Suppressor macrophage treated with lipopolysaccharide for 1 hour (primary cell): ENCODE measurements around the gene SCYL2.
"Not testable (repeated sequence)": the region's sequence is repeated elsewhere in the genome, so short reads cannot be mapped to it uniquely, and the experiment has no call there.

Source experiments
- DNase-seq, 3 donors: peaks; one replicate each; pipeline ENCODE4 v3.0.0-alpha.2; 2020 to 2022

The SCYL2 gene

GRCh38 chr12:100326208-100326607 lies 59.2 kb downstream of the SCYL2 start:
- DNase-seq: no peak

DNA sequence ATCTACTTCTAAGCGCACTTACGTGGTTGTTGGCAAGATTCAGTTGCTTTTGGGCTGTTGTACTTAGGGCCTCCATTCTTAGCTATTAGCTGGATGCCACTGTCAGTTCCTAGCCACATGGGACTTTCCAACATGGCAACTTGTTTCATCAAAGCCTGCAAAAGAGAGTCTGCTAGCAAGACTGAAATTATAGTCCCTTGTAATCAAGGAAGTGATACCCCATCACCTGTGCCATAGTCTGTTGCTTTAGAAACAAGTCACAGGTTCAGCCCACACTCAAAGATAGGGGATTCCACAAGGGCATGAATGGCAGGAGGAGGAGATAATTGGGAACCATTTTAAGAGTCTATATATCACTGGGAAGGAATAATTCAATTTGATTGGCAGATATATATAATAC lies 62.8 kb downstream of the SCYL2 start:
- no peak for DNase-seq

GRCh38 chr12:100331871-100332270 lies 64.9 kb downstream of the SCYL2 start:
- no peak for DNase-seq

- DNase-seq: no peak
Observed at GRCh38 chr12:100332852-100333251, 65.9 kb downstream of the SCYL2 start.

DNA sequence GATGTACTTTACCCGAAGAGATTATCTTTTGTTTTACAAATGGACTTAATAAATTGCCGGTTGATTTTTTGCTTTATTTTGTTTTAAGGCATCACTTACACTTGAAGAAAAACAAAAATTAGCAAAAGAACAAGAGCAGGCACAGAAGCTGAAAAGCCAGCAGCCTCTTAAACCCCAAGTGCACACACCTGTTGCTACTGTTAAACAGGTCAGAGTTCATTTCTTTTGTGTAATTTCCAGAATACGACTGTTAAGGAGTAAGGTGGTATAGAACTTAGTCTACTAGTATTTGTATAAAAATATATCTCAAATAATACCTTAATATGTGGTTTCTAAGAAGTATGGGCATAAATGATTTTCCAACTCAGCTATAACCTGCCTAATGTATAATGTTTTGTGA lies 70.3 kb downstream of the SCYL2 start:
- DNase-seq: no peak

- DNase-seq: no peak
Observed at GRCh38 chr12:100337727-100338126, 70.8 kb downstream of the SCYL2 start.

DNA sequence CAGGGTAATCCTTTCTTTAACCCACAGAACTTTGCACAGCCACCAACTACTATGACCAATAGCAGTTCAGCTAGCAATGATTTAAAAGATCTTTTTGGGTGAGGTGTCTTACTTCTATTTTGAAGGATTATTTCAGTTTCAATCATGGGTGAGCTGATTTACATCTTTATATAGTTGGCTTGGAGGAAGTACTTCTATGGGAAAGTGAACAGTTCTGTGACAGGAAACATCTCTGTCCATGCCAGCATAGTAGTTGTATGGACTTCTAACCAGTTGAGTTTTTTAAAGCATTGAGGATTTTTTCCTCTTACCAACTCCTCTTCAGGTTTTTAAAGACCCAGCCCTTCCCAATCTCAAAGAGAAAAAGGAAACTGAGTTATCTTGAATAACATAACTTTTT lies 72.1 kb downstream of the SCYL2 start:
- no peak for DNase-seq

GRCh38 chr12:100342897-100343296 lies 75.9 kb downstream of the SCYL2 start:
- DNase-seq: not testable (repeated sequence)

DNA sequence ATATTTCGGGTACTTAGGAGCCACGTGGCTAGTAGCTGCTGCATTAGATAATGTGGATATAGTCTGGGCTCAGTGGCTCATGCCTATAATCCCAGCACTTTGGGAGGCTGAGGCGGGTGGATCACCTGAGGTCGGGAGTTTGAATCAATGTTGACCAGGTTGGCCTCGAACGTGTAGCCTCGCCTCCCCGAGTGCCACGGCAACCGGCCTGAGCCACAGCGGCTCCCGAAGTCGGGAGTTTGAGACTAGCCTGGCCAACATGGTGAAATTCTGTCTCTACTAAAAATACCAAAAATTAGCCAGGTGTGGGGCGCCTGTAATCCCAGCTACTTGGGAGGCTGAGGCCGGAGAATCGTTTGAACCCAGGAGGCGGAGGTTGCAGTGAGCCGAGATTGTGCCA lies 77.4 kb downstream of the SCYL2 start:
- not testable (repeated sequence) for DNase-seq

DNA sequence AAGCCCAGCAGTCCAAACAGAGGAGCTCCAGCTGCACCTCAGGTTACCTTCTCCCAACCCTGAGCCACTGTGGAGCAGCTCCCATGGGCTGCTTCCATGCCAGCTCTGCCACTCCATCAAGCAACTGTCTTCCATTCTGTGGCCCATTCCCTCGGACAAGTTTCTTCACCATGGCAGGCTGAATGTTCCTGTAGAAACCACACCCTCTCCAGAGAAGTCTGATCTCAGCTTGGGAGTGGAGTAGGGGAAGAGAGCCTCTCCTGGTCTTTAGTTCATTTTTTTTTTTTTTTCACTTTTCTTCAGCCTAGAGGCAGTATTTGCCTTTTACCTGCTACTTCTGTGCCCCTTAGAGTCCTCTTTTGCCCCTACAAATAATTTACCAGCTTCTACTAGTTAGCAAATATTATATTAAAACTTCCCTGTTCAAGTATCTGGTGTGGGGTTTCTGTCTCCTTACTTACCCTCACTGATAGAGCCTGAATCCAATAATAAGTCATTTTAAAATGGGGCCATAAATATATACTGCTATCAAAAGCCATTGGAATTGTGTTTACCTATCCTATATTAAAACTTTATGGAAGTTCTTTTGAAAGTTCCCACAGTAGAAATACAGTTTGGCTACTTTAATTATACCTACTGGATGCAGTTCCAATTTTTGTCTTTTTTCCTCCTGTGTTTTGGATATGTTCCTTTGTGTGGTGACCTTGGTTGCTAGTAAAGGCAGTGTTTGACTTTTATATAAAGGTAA lies 78.2 kb downstream of the SCYL2 start:
- DNase-seq: no peak

- no peak for DNase-seq
Observed at GRCh38 chr12:100346660-100347059, 79.7 kb downstream of the SCYL2 start.

- DNase-seq: peak; percentile 5 to 39 (median 20)
Observed at GRCh38 chr12:100348657-100349454, 81.9 kb downstream of the SCYL2 start.

DNA sequence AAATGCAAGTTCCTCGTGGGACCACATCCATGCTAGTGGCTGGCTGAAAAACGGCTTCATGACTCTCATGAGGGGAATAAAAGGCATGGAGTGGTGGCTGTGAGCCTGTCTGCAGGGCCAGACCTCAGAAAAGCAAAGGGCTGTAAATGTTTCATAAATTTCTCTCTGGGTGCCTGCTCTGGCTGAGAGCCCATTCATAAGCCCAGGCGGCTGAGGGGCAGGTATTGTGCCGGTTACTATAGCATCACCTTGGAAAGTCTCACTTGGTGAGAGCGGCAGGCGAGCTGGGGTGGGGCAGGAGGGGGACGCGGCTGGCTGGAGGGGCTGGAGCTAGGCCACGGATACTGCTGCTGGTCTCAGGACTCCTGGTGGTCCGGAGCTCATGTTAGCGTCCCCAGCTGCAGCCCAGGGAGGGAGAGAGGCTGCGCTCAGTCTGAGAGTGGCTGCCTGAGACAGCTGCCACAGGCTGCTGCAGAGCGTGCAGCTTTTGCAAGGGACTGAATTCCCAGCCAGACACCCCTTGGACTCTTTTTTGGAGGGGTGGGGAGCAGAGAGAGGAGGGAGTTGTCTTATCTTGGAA lies 89.8 kb downstream of the SCYL2 start, which contains the start of gene SLC17A8:
SLC17A8 (plus strand) TSS at position 431 of the 580 bp plus-strand sequence. CDS start 318 bp downstream, outside the sequence.
- no peak for DNase-seq

- DNase-seq: no peak
Observed at GRCh38 chr12:100359248-100359647, 92.3 kb downstream of the SCYL2 start.

GRCh38 chr12:100359822-100360221 lies 92.8 kb downstream of the SCYL2 start:
- no peak for DNase-seq

DNA sequence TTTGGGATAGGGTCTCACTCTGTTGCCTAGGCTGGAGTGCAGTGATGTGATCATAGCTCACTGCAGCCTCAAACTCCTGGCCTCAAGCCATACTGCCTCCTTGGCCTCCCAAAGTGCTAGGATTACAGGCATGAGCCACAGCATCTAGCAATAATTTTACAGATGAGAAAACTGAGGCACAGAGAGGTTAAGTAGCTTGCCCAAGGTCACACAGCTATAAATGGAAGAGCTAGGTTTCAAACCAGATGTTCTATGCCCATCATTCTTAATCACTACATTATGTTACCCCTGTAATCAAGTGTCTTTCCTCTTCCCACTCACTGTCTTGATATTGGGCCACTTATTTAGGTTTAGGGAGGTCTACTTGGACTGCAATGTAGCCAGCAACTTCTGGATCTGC lies 93.5 kb downstream of the SCYL2 start:
- no peak for DNase-seq

GRCh38 chr12:100364324-100364723 lies 97.3 kb downstream of the SCYL2 start:
- no peak for DNase-seq

DNA sequence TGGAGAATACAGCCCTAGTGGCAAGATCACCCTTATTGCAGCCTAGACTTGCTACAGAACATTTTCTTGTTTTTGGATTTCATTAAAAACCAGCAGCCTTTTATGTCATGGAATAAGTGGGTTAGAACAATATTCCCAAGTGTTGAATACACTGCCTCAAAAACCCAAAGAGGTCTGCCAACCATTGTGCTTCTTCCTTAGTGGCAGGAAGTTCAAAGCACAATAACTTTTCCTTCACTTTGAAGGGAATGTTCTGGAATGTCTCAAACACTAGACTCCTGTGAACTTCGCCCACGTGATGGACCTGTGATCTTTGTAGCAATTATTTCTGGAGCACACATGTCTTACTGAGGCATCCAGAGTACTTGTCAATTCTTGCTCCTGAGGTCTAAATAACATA lies 98.4 kb downstream of the SCYL2 start:
- DNase-seq: no peak

DNA sequence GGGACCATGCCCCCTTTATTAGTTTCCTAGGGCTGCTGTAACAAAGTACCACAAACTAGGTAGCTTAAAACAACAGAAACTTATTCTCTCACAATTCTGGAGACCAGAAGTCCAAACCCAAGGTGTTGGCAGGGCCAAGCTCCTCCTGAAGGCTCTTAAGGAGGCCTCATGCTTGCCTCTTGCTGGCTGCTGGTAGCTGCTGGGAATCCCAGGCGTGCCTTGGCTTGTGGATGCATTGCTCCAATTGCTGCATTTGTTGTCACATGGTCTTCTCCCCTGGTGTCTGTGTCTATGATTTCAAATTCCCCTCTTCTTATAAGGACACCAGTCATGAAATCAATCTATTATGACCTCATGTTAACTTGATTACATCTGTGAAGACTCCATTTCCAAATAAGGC lies 101.1 kb downstream of the SCYL2 start:
- DNase-seq: no peak

DNA sequence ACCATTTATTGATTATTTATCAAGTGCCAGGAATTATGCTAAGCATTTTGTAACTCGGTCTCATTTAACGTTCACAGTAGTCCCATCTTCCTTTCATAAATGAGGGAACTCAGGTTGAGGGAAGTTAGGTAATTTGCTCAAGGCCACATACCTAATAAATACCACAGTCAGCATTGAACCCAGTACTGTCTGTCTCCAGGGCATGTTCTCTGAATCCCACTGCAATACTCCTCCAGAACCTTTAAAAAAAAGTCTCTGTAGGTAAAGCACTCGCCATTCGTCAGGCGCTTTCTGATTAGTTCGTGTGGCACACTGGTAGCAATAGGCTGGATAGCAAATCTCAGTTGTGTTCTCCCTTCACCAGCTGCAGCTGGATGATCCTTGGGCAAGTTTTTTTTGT lies 104.2 kb downstream of the SCYL2 start:
- DNase-seq: no peak

DNA sequence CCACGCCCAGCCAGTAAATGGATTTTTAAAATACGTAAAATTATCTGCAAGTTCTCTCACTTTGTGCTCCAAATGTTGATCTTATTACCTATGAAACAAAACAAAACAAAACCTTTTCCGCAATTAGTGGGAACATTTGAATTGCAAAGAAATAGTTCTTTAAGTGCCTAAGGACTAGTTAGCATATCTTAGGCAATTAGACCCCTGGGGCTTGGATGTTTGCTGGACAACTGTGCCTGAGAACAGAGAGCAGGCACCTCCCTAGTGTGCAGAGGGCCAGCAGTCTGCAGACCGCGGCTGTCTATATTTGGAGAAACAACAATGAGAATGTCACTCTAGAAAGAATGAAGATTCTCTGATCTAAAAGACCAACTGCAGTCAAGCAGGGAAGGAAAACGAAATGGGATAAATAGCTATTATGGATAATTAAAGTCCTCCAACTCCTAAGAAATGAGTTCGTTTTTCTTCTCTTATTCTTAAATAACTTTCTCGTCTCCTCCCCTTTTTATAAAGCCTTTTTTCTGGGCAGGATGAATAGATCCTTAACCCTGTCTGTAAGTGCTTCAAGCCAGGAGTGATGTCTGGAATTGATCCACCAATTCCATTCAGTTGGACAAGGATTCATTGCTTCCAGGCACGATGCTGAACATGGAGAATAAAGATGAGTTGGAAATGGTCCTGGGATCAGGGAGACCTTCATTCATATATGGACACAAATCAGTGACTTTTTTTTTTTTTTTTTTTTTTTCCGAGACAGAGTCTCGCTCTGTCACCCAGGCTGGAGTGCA lies 106.1 kb downstream of the SCYL2 start:
- no peak for DNase-seq

GRCh38 chr12:100375038-100375735 lies 108.2 kb downstream of the SCYL2 start:
- DNase-seq: no peak
